SK-N-SH (cell line): ENCODE data around the gene FLRT2. TPM values are rescaled to one million over a fixed set of nuclear protein-coding genes. Genes with fewer than 3 reads are reported as not detected.

Experiments
- CTCF ChIA-PET: fragments of 300-600, 350-600 bp; formaldehyde crosslinking; extraction: SDS; loops from one replicate; lab custom pipeline; 2021; lab: Yijun Ruan, JAX
- POLR2A ChIA-PET: fragments of 350-600 bp; sonication (Branson Sonifier 250); formaldehyde crosslinking; extraction: SDS; loops from one replicate; lab custom pipeline; 2020; ENCODE audit warnings: antibody characterized with exemption, inconsistent platforms; lab: Yijun Ruan, JAX
- DNase-seq: peaks from one replicate; pipeline ENCODE4 v3.0.0; 2012
- H2AFZ ChIP-seq: fragments of 200-600 bp; sonication (generic); 2 replicates; pipeline ENCODE4 v1.8.1; 2016; ENCODE audit warnings: antibody characterized with exemption, mild to moderate bottlenecking, low read depth
- H3F3A ChIP-seq: fragments of 200-600 bp; sonication (generic); replicated peaks from 2 replicates; pipeline ENCODE3; 2016; ENCODE audit warnings: antibody characterized with exemption, mild to moderate bottlenecking; ENCODE audit not compliant: insufficient read depth
- H3K27ac ChIP-seq, 2 experiments: fragments of 200-500 bp in 1 of 2; fragments of 200-600 bp in 1 of 2; sonication (Bioruptor generic) in 1 of 2; sonication (generic), shearing (Covaris generic) in 1 of 2; 2 replicates each; pipeline versions ENCODE4 v1.5.1 to v1.6.1; 2014 to 2016; ENCODE audit warnings: low read depth in 2 of 2, inconsistent platforms in 1 of 2, low read length in 1 of 2, mild to moderate bottlenecking in 1 of 2, mixed read lengths in 1 of 2
- H3K27me3 ChIP-seq: fragments of 200-600 bp; sonication (generic), shearing (Covaris generic); 2 replicates; pipeline ENCODE4 v1.6.1; 2016; ENCODE audit warnings: mixed run types; ENCODE audit not compliant: insufficient read depth
- H3K36me3 ChIP-seq, 2 experiments: fragments of 200-500 bp in 1 of 2; fragments of 200-600 bp in 1 of 2; sonication (Bioruptor generic) in 1 of 2; sonication (generic) in 1 of 2; replicated peaks in 1 of 2; 2 replicates each; pipeline versions ENCODE3 to v1.5.1; 2014 to 2016; ENCODE audit warnings: low read length in 1 of 2, mild to moderate bottlenecking in 1 of 2; ENCODE audit not compliant: insufficient read depth in 2 of 2, control insufficient read depth in 1 of 2
- H3K4me1 ChIP-seq, 2 experiments: fragments of 200-500 bp in 1 of 2; fragments of 200-600 bp in 1 of 2; sonication (Bioruptor generic) in 1 of 2; sonication (generic), shearing (Covaris generic) in 1 of 2; 2 replicates each; pipeline versions ENCODE4 v1.5.1 to v1.6.1; 2014 to 2016; ENCODE audit warnings: low read depth in 1 of 2, low read length in 1 of 2, mixed run types in 1 of 2; ENCODE audit not compliant: insufficient read depth in 2 of 2, control insufficient read depth in 1 of 2
- H3K4me2 ChIP-seq: fragments of 200-600 bp; sonication (generic), shearing (Covaris generic); 2 replicates; pipeline ENCODE4 v1.6.1; 2017; ENCODE audit warnings: mixed run types
- H3K4me3 ChIP-seq, 2 experiments: fragments of 200-500 bp in 1 of 2; fragments of 200-600 bp in 1 of 2; sonication (Bioruptor generic) in 1 of 2; sonication (generic), shearing (Covaris generic) in 1 of 2; 2 replicates each; pipeline versions ENCODE4 v1.5.1 to v1.8.1; 2014 to 2016; ENCODE audit warnings: low read depth in 2 of 2, inconsistent platforms in 1 of 2, low read length in 1 of 2, mild to moderate bottlenecking in 1 of 2, mixed read lengths in 1 of 2, moderate library complexity in 1 of 2
- H3K79me2 ChIP-seq: fragments of 200-600 bp; sonication (generic); 2 replicates; pipeline ENCODE4 v1.8.1; 2017; ENCODE audit warnings: mild to moderate bottlenecking; ENCODE audit not compliant: insufficient read depth
- H3K9ac ChIP-seq: fragments of 200-600 bp; sonication (generic); 2 replicates; pipeline ENCODE4 v1.6.1; 2017; ENCODE audit warnings: mixed run types
- H3K9me2 ChIP-seq: fragments of 200-600 bp; sonication (generic); 2 replicates; pipeline ENCODE4 v1.6.1; 2017; ENCODE audit warnings: mixed run types
- H3K9me3 ChIP-seq: fragments of 200-600 bp; sonication (generic); 2 replicates; pipeline ENCODE4 v1.6.1; 2017; ENCODE audit warnings: mixed run types, mild to moderate bottlenecking, moderate library complexity
- H4K20me1 ChIP-seq: fragments of 200-600 bp; sonication (generic); 2 replicates; pipeline ENCODE4 v1.6.1; 2017; ENCODE audit warnings: mild to moderate bottlenecking, mixed run types; ENCODE audit not compliant: insufficient read depth
- GABPA ChIP-seq: IDR thresholded peaks from 2 replicates; pipeline ENCODE4 v1.4.0; 2012; ENCODE audit warnings: low read depth, mild to moderate bottlenecking
- GATA2 ChIP-seq: sonication (generic); formaldehyde crosslinking; IDR thresholded peaks from 2 replicates; pipeline ENCODE4 v1.5.0; 2020; ENCODE audit warnings: mild to moderate bottlenecking, missing genetic modification reagents
- JUND ChIP-seq: IDR thresholded peaks from 2 replicates; pipeline ENCODE4 v1.4.0; 2012
- MXI1 ChIP-seq: IDR thresholded peaks from 2 replicates; pipeline ENCODE4 v1.6.1; 2012; ENCODE audit warnings: mild to moderate bottlenecking, low read depth, low read length, improper control_type of control experiment
- PBX3 ChIP-seq: IDR thresholded peaks from 2 replicates; pipeline ENCODE4; 2012
- RXRA ChIP-seq: IDR thresholded peaks from 2 replicates; pipeline ENCODE4 v1.4.0; 2012; ENCODE audit warnings: low read depth, mild to moderate bottlenecking, borderline replicate concordance
- TEAD4 ChIP-seq: IDR thresholded peaks from 2 replicates; pipeline ENCODE4 v1.4.0; 2012; ENCODE audit warnings: mild to moderate bottlenecking, borderline replicate concordance; ENCODE audit not compliant: insufficient read depth
- USF1 ChIP-seq: IDR thresholded peaks from 2 replicates; pipeline ENCODE4 v1.4.0; 2012; ENCODE audit warnings: low read depth, borderline replicate concordance
- YY1 ChIP-seq: IDR thresholded peaks from 2 replicates; pipeline ENCODE4 v1.4.0; 2012; ENCODE audit warnings: low read depth, mild to moderate bottlenecking
- ZBTB33 ChIP-seq: IDR thresholded peaks from 2 replicates; pipeline ENCODE4 v1.4.0; 2012; ENCODE audit warnings: low read depth, borderline replicate concordance
- WGBS: methylation state at CpG from one replicate; pipeline ENCODE4 v1.1.6; 2017; ENCODE audit warnings: low lambda C conversion rate; 5-methylcytosine and 5-hydroxymethylcytosine counted together
- polyA plus RNA-seq, 3 experiments: library from polyadenylated mRNA; depleted of rRNA; stranded (reverse); fragments of >200 nt; gene quantifications; 2 replicates each; pipeline ENCODE4 v1.2.3, GENCODE V29; 2012
- TF ChIP-seq, protein P1 (sequence below): fragments of 200-600 bp; sonication (generic); IDR thresholded peaks from 2 replicates; pipeline ENCODE4 v1.6.1; 2017; ENCODE audit warnings: antibody characterized with exemption, mild to moderate bottlenecking, moderate library complexity

Gene FLRT2
- polyA plus RNA-seq, 1 of the 3 experiments (the other 2 are of a cell fraction), result 10.8 TPM

- TF ChIP-seq, protein P1, sequence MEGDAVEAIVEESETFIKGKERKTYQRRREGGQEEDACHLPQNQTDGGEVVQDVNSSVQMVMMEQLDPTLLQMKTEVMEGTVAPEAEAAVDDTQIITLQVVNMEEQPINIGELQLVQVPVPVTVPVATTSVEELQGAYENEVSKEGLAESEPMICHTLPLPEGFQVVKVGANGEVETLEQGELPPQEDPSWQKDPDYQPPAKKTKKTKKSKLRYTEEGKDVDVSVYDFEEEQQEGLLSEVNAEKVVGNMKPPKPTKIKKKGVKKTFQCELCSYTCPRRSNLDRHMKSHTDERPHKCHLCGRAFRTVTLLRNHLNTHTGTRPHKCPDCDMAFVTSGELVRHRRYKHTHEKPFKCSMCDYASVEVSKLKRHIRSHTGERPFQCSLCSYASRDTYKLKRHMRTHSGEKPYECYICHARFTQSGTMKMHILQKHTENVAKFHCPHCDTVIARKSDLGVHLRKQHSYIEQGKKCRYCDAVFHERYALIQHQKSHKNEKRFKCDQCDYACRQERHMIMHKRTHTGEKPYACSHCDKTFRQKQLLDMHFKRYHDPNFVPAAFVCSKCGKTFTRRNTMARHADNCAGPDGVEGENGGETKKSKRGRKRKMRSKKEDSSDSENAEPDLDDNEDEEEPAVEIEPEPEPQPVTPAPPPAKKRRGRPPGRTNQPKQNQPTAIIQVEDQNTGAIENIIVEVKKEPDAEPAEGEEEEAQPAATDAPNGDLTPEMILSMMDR, result no peak
- TF ChIP-seq RXRA, result no peak
Observed at GRCh38 chr14:85556267-85556666, 26.3 kb downstream of the FLRT2 start (continued).

DNA sequence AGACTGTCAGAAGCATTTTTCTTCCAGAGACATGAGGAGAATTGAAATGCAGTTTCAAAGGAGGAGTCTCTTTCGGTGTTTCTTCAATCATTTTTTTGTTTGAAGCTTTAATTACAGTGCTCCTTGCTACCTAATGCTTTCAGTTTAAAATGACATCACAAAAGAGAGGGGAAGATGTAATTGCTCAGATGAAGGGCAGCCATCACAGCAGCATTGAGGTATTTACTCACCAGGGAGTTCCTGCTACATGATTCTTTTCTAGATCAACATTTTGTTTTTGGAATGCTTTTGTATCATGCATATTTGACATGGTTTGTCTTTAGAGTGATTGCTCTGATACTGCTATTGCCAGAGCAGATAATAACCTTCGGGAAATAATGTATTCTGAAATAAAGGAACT lies 28.6 kb downstream of the FLRT2 start:
- H3K9me3 ChIP-seq, result no peaks in the 10 kb centered on the region
- H4K20me1 ChIP-seq, result no peaks in the 10 kb centered on the region
- H3K4me3 ChIP-seq, result no peak overlapping the region
- CTCF ChIA-PET, result no interaction called here
- H3K27ac ChIP-seq, result no peak overlapping the region
- H3K79me2 ChIP-seq, result peaks cover 43% of the 10 kb centered on the region; the same call in 1 of the 2 replicates
- no peak overlapping the region for H3K4me2 ChIP-seq
- 23% methylated on average over 2 of the region's 2 CpGs for WGBS
- peaks cover 0 to 8% of the 10 kb centered on the region in 2 experiments for H3K36me3 ChIP-seq
- H2AFZ ChIP-seq, result no peak overlapping the region
- peaks cover 21% of the 10 kb centered on the region for H3F3A ChIP-seq
- no peak overlapping the region for H3K9ac ChIP-seq
- TF ChIP-seq GATA2 (CRISPR knock-in tag) (no peak), USF1 (no peak), GABPA (no peak), JUND (no peak), PBX3 (no peak), ZBTB33 (no peak), MXI1 (no peak), YY1 (no peak), RXRA (no peak), TEAD4 (no peak)
- TF ChIP-seq, protein P1, result no peak
- no peaks in the 10 kb centered on the region for H3K27me3 ChIP-seq
- POLR2A ChIA-PET, result no interaction called here
- H3K9me2 ChIP-seq, result no peaks in the 10 kb centered on the region
- no peak for DNase-seq
- H3K4me1 ChIP-seq, result no peaks in the 10 kb centered on the region
